Mesendoderm (in vitro differentiated cells): ENCODE data around the gene PEX1.
"Not testable (repeated sequence)": the region's sequence is repeated elsewhere in the genome, so short reads cannot be mapped to it uniquely, and the experiment has no call there.

Experiments
- DNase-seq: peaks from one replicate; pipeline ENCODE4 v3.0.0; 2013
- H2AK5ac ChIP-seq: 2 replicates; pipeline ENCODE4 v1.6.1; 2013; ENCODE audit warnings: low read length, inconsistent platforms
- H2BK120ac ChIP-seq: 2 replicates; pipeline ENCODE4 v1.6.1; 2013; ENCODE audit warnings: low read depth, mild to moderate bottlenecking, low read length, moderate library complexity, mixed read lengths
- H2BK15ac ChIP-seq: replicated peaks from 2 replicates; pipeline ENCODE4 v1.6.1; 2013; ENCODE audit warnings: low read depth, mild to moderate bottlenecking, moderate library complexity
- H2BK5ac ChIP-seq: 2 replicates; pipeline ENCODE4 v1.6.1; 2013; ENCODE audit warnings: low read length, inconsistent platforms
- H3K18ac ChIP-seq: 2 replicates; pipeline ENCODE4 v1.6.1; 2013; ENCODE audit warnings: mild to moderate bottlenecking, low read length, mixed read lengths
- H3K23ac ChIP-seq: one replicate; pipeline ENCODE4 v1.6.1; 2013; ENCODE audit warnings: low read length
- H3K27ac ChIP-seq: 2 replicates; pipeline ENCODE4 v1.5.1; 2013; ENCODE audit warnings: low read depth, mild to moderate bottlenecking, inconsistent platforms, low read length, moderate library complexity
- H3K27me3 ChIP-seq: 2 replicates; pipeline ENCODE4 v1.6.1; 2013; ENCODE audit warnings: low read length, control low read depth, mild to moderate bottlenecking, inconsistent platforms; ENCODE audit not compliant: insufficient read depth, poor library complexity
- H3K36me3 ChIP-seq: 2 replicates; pipeline ENCODE4 v1.6.1; 2013; ENCODE audit warnings: low read length, inconsistent platforms; ENCODE audit not compliant: control insufficient read depth, insufficient read depth
- H3K4ac ChIP-seq: one replicate; pipeline ENCODE4 v1.6.1; 2013; ENCODE audit warnings: low read depth, mild to moderate bottlenecking, low read length, moderate library complexity
- H3K4me1 ChIP-seq: 2 replicates; pipeline ENCODE4 v1.6.1; 2013; ENCODE audit warnings: low read depth, low read length, inconsistent platforms; ENCODE audit not compliant: control insufficient read depth
- H3K4me2 ChIP-seq: 2 replicates; pipeline ENCODE4 v1.6.1; 2013; ENCODE audit warnings: low read length
- H3K4me3 ChIP-seq: 2 replicates; pipeline ENCODE4 v1.5.1; 2013; ENCODE audit warnings: mild to moderate bottlenecking, low read length
- H3K56ac ChIP-seq: one replicate; pipeline ENCODE4 v1.6.1; 2013; ENCODE audit warnings: low read length
- H3K79me1 ChIP-seq: 2 replicates; pipeline ENCODE4 v1.6.1; 2013; ENCODE audit warnings: low read length, inconsistent platforms
- H3K79me2 ChIP-seq: 2 replicates; pipeline ENCODE4 v1.6.1; 2013; ENCODE audit warnings: mild to moderate bottlenecking, low read length; ENCODE audit not compliant: control insufficient read depth, insufficient read depth
- H3K9ac ChIP-seq: 2 replicates; pipeline ENCODE4 v1.6.1; 2013; ENCODE audit warnings: low read length, inconsistent platforms
- H4K5ac ChIP-seq: one replicate; pipeline ENCODE4 v1.6.1; 2013; ENCODE audit warnings: low read length
- H4K8ac ChIP-seq: one replicate; pipeline ENCODE4 v1.6.1; 2013; ENCODE audit warnings: low read depth, mild to moderate bottlenecking, control low read depth, low read length, moderate library complexity
- WGBS: extraction: QIAGEN DNeasy Blood & Tissue Kit; methylation state at CpG from one replicate; pipeline ENCODE4 v1.1.7; 2013; ENCODE audit warnings: low lambda C conversion rate, missing lambda C conversion rate; ENCODE audit not compliant: insufficient coverage; ENCODE audit errors: extremely low coverage; 5-methylcytosine and 5-hydroxymethylcytosine counted together

PEX1 gene

DNA sequence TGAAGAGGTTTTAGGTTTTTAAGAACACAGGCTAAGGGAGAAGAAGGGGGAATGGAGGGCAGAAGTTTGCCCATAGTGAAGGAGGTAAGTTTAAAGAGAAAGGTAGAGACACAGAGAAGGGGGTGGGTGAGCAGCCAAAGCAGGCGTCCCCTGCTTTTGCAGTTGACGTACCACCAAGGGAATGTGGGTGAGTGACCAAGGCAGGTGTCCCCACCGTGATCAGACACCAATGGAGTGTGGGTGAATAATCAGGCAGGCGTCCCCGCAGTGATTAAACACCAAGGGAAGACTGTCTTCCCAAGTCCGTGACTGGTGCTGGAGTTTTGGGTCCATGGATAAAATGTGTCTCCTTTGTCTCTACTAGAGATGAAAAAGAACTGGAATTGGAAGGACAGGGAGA is 44.1 kb downstream of the PEX1 start:
- H3K79me2 ChIP-seq, H4K8ac ChIP-seq, H3K4me3 ChIP-seq, H3K4ac ChIP-seq, H3K23ac ChIP-seq, H3K27me3 ChIP-seq, H3K18ac ChIP-seq, H2BK5ac ChIP-seq, DNase-seq, H3K4me2 ChIP-seq, H3K4me1 ChIP-seq, H2AK5ac ChIP-seq, H3K79me1 ChIP-seq, H3K27ac ChIP-seq, H3K36me3 ChIP-seq, H2BK120ac ChIP-seq, H3K9ac ChIP-seq, H4K5ac ChIP-seq, H2BK15ac ChIP-seq: not testable (repeated sequence)
- no CpG with 5 or more reads among the region's 6 CpGs for WGBS
- peak overlapping the region; percentile 3 for H3K56ac ChIP-seq

DNA sequence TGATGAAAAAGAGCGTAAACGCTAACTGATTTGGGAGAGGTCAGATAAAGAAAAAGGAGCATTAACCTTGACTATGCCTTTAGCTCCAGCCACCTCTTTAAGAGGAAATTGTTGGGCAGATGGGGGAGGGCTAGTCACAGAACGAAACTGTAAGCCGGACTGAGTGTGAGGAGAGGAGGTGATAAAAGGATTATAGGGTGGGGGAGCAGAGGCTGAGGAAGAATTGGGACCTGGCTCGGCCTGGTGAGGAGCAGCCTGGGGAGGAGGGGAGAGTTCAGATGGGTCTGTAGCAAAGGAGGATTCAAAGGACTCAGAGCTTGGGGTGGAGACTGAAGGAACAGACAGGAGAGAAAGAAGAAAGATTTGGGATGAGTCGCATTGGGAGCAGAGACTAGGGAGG is 44.7 kb downstream of the PEX1 start:
- H3K56ac ChIP-seq, H3K4me1 ChIP-seq, H3K23ac ChIP-seq, H4K8ac ChIP-seq, H3K27me3 ChIP-seq, H3K79me1 ChIP-seq, H3K4me3 ChIP-seq, H2AK5ac ChIP-seq, H2BK120ac ChIP-seq, H3K4ac ChIP-seq, H4K5ac ChIP-seq, H3K4me2 ChIP-seq, H3K27ac ChIP-seq, H3K36me3 ChIP-seq, H3K79me2 ChIP-seq, H2BK15ac ChIP-seq, H3K18ac ChIP-seq, H3K9ac ChIP-seq, H2BK5ac ChIP-seq: not testable (repeated sequence)
- peak; percentile 49 for DNase-seq
- no CpG with 5 or more reads among the region's 6 CpGs for WGBS

GRCh38 chr7:92479146-92479545 is 49.2 kb downstream of the PEX1 start:
- H2BK15ac ChIP-seq, H3K23ac ChIP-seq, H3K79me2 ChIP-seq, H3K4ac ChIP-seq, H2AK5ac ChIP-seq, H4K5ac ChIP-seq, H3K4me1 ChIP-seq, DNase-seq, H3K4me2 ChIP-seq, H2BK120ac ChIP-seq, H3K56ac ChIP-seq, H2BK5ac ChIP-seq, H3K79me1 ChIP-seq, H3K18ac ChIP-seq, H3K9ac ChIP-seq, H4K8ac ChIP-seq, H3K36me3 ChIP-seq, H3K4me3 ChIP-seq, H3K27ac ChIP-seq, H3K27me3 ChIP-seq: not testable (repeated sequence)
- WGBS = no CpG with 5 or more reads among the region's 4 CpGs

GRCh38 chr7:92478711-92479110 is 49.6 kb downstream of the PEX1 start:
- no CpG with 5 or more reads among the region's 4 CpGs for WGBS

GRCh38 chr7:92478095-92478494 is 50.2 kb downstream of the PEX1 start:
- Histone ChIP-seq H3K27me3 (no peaks in the 10 kb centered on the region), H2BK15ac (no peak overlapping the region), H3K56ac (no peak overlapping the region), H3K9ac (no peak overlapping the region), H3K4me2 (no peak overlapping the region), H2AK5ac (no peak overlapping the region), H3K36me3 (no peaks in the 10 kb centered on the region), H3K4me3 (no peak overlapping the region), H4K8ac (no peak overlapping the region), H4K5ac (no peak overlapping the region), H3K79me2 (no peaks in the 10 kb centered on the region), H3K23ac (no peak overlapping the region), H3K4me1 (peaks cover under 1% of the 10 kb centered on the region), H3K27ac (no peak overlapping the region), H2BK120ac (no peak overlapping the region), H2BK5ac (no peak overlapping the region), H3K79me1 (no peaks in the 10 kb centered on the region), H3K18ac (no peak overlapping the region), H3K4ac (no peak overlapping the region)
- DNase-seq = no peak
- no CpG with 5 or more reads among the region's 9 CpGs for WGBS

More at GRCh38 chr7:92478711-92479110, 49.6 kb downstream of the PEX1 start:
- no peak overlapping the region for H2BK120ac ChIP-seq
- no peak overlapping the region for H3K4ac ChIP-seq
- no peaks in the 10 kb centered on the region for H3K27me3 ChIP-seq
- H3K79me1 ChIP-seq = no peaks in the 10 kb centered on the region
- H2BK5ac ChIP-seq = no peak overlapping the region
- no peak overlapping the region for H3K4me2 ChIP-seq
- no peak overlapping the region for H3K27ac ChIP-seq
- no peaks in the 10 kb centered on the region for H3K79me2 ChIP-seq
- no peak overlapping the region for H4K5ac ChIP-seq
- no peak overlapping the region for H2BK15ac ChIP-seq
- no peaks in the 10 kb centered on the region for H3K36me3 ChIP-seq
- H4K8ac ChIP-seq = no peak overlapping the region
- H3K56ac ChIP-seq = no peak overlapping the region
- peaks cover 2% of the 10 kb centered on the region for H3K4me1 ChIP-seq
- no peak overlapping the region for H3K23ac ChIP-seq
- no peak for DNase-seq
- no peak overlapping the region for H3K9ac ChIP-seq
- H3K4me3 ChIP-seq = no peak overlapping the region
- H3K18ac ChIP-seq = no peak overlapping the region
- H2AK5ac ChIP-seq = no peak overlapping the region

DNA sequence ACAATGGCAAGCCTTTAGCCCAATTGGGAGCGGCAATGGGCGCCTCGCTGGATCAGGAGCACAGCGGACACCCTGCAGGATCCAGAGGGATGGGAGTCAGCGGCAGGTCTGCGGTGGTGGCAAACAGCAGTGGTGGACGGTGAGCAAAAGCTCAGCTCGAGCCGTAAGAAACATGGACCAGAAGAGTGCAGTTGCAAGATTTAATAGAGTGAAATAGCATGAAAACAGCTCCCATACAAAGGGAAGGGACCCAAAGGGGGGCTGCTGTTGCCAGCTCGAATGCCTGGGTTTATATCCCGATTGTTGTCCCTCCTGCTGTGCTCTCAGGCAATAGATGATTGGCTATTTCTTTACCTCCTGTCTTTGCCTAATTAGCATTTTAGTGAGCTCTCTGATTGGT is 50.6 kb downstream of the PEX1 start, which contains the start of gene ERVW-1:
Gene ERVW-1, minus strand, starts transcription at position 266 of the 400 bp plus-strand sequence. CDS start 7,565 bp downstream, outside the sequence.
- H2BK15ac ChIP-seq, H3K4me1 ChIP-seq, H2BK5ac ChIP-seq, H3K4me2 ChIP-seq, H3K79me2 ChIP-seq, H4K5ac ChIP-seq, H2AK5ac ChIP-seq, H3K36me3 ChIP-seq, H3K4me3 ChIP-seq, H3K18ac ChIP-seq, H2BK120ac ChIP-seq, H4K8ac ChIP-seq, H3K27me3 ChIP-seq, H3K4ac ChIP-seq, H3K79me1 ChIP-seq, H3K56ac ChIP-seq, DNase-seq, H3K9ac ChIP-seq, H3K23ac ChIP-seq: not testable (repeated sequence)
- no CpG with 5 or more reads among the region's 11 CpGs for WGBS
- peak within 1 kb of the TSS; percentile 0 for H3K27ac ChIP-seq
